Breast epithelium (tissue), 4 donors: ENCODE results near the gene CERS1. TPM values are rescaled to one million over a fixed set of nuclear protein-coding genes. Genes with fewer than 3 reads are reported as not detected.
A peak's percentile ranks its signal among the peaks of the same experiment; 100 is the strongest.

ENCODE experiments used
- DNase-seq, 2 donors: peaks; one replicate each; pipeline ENCODE4 v3.0.0-alpha.2; 2019; ENCODE audit warnings: low spot score in 2 of 2
- H3K27ac ChIP-seq, 2 donors: fragments of 200-600 bp; sonication (generic) in 1 of 2; one replicate each; pipeline ENCODE4 v1.5.1; 2016 to 2019; ENCODE audit warnings: mild to moderate bottlenecking in 1 of 2
- H3K27me3 ChIP-seq, 2 donors: fragments of 200-600 bp; sonication (generic) in 1 of 2; one replicate each; pipeline versions ENCODE4 v1.5.1 to v1.6.0; 2017 to 2019; ENCODE audit warnings: control low read depth in 1 of 2, mild to moderate bottlenecking in 1 of 2
- H3K36me3 ChIP-seq: fragments of 200-600 bp; one replicate; pipeline ENCODE4 v1.5.1; 2019
- H3K4me1 ChIP-seq, 2 donors: fragments of 200-600 bp; sonication (generic); one replicate each; pipeline ENCODE4 v1.5.1; 2016 to 2019; ENCODE audit warnings: control low read depth in 1 of 2
- H3K4me3 ChIP-seq, 3 donors: fragments of 200-600 bp; sonication (generic); 1 replicate in 2 of 3; 2 replicates in 1 of 3; pipeline ENCODE4 v1.5.1; 2016 to 2019; ENCODE audit warnings: mild to moderate bottlenecking in 3 of 3, moderate library complexity in 2 of 3
- H3K9me3 ChIP-seq, 2 donors: fragments of 200-600 bp; sonication (generic) in 1 of 2; one replicate each; pipeline ENCODE4 v1.5.1; 2016 to 2019; ENCODE audit warnings: control low read depth in 1 of 2
- POLR2A ChIP-seq: fragments of 450-650 bp; IDR thresholded peaks from one replicate; pipeline ENCODE4 v1.6.1; 2016; ENCODE audit warnings: antibody characterized with exemption, mild to moderate bottlenecking, moderate library complexity
- POLR2AphosphoS5 ChIP-seq, 3 donors: sonication (generic); formaldehyde crosslinking; IDR thresholded peaks; one replicate each; pipeline ENCODE4 v1.6.1; 2017; ENCODE audit warnings: antibody characterized with exemption in 3 of 3
- intact Hi-C: fragments of 100-400 bp; cut with DNase I; formaldehyde crosslinking; loops from one replicate; pipeline ENCODE4 v1.15.1; 2023; ENCODE audit warnings: low total_unique reads
- total RNA-seq, 3 donors: library from RNA; depleted of rRNA; stranded (reverse); fragments of >200 nt; gene quantifications; one replicate each; pipeline ENCODE4 v1.1.0, GENCODE V29; 2016
- TF ChIP-seq, protein P1 (sequence below), 3 donors: fragments of 450-650 bp; IDR thresholded peaks; one replicate each; pipeline ENCODE4 v1.5.1; 2016 to 2017; ENCODE audit warnings: antibody characterized with exemption in 3 of 3, mild to moderate bottlenecking in 3 of 3, moderate library complexity in 3 of 3

Gene CERS1
- total RNA-seq, 3 donors from 2014 or later, result 0.29 to 0.66 TPM; not detected in 1

GRCh38 chr19:18867199-18867598, 28.8 kb downstream of the CERS1 start:
- no peak for DNase-seq
- Histone ChIP-seq H3K9me3 (no peaks in the 10 kb centered on the region), H3K4me1 (no peaks in the 10 kb centered on the region), H3K36me3 (peaks cover 14% of the 10 kb centered on the region), H3K27ac (no peak overlapping the region), H3K27me3 (no peaks in the 10 kb centered on the region), H3K4me3 (no peak overlapping the region)
- intact Hi-C loops, result loop anchor here (10.0 kb wide), 1 partner anchor 272 kb away; no protein-coding TSS in a partner anchor
- no peak for TF ChIP-seq POLR2A

GRCh38 chr19:18866800-18867123, 29.2 kb downstream of the CERS1 start:
- H3K4me1 ChIP-seq, result no peaks in the 10 kb centered on the region
- H3K36me3 ChIP-seq, result peaks cover 14% of the 10 kb centered on the region
- TF ChIP-seq POLR2AphosphoS5 (IDR thresholded peaks at IDR 0.05) (no peak), POLR2A (no peak)
- TF ChIP-seq, protein P1, sequence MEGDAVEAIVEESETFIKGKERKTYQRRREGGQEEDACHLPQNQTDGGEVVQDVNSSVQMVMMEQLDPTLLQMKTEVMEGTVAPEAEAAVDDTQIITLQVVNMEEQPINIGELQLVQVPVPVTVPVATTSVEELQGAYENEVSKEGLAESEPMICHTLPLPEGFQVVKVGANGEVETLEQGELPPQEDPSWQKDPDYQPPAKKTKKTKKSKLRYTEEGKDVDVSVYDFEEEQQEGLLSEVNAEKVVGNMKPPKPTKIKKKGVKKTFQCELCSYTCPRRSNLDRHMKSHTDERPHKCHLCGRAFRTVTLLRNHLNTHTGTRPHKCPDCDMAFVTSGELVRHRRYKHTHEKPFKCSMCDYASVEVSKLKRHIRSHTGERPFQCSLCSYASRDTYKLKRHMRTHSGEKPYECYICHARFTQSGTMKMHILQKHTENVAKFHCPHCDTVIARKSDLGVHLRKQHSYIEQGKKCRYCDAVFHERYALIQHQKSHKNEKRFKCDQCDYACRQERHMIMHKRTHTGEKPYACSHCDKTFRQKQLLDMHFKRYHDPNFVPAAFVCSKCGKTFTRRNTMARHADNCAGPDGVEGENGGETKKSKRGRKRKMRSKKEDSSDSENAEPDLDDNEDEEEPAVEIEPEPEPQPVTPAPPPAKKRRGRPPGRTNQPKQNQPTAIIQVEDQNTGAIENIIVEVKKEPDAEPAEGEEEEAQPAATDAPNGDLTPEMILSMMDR (IDR thresholded peaks at IDR 0.05), result no peak
- no peaks in the 10 kb centered on the region for H3K9me3 ChIP-seq
- intact Hi-C loops, result loop anchor here (10.0 kb wide), 1 partner anchor 272 kb away; no protein-coding TSS in a partner anchor
- DNase-seq, result no peak
- H3K27ac ChIP-seq, result no peak overlapping the region
- no peaks in the 10 kb centered on the region for H3K27me3 ChIP-seq
- H3K4me3 ChIP-seq, result no peak overlapping the region

DNA sequence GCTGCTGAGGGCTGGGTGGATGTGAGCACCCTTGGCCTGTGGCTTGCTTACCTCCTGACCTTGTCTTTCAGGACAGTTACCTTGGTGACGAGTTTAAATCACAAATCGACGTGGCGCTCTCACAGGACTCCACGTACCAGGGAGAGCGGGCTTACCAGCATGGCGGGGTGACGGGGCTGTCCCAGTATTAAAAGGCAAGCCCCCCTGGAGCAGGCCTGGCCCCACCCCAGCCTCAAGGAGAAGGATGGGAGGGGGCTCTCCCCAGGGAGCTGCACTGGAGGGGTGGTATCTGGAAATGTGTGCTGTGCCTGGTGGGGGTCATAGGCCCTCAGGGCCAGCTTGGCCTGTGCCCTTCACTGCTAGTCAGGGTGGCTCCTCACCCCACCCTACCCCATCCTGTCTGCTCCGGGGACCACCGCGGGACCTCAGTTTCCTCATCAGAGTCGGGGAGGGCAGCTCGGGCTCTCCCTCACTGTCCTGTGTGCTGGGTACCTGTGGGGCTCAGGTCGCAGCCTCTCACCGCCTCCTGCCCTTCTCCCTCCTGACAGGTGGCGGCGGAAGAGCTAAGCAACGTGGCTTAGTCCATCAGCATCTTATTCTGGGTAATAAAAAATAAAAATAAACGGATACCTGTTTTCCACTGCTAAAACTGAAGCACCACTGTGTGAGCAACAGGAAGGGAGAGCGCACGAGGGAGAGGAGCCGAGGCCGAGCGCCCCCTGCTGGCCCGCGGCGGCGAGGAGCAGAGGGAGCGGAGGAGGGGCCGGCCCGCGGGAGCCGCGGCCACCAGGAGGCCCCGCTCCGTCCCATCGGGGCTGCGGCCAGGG, 29.8 kb downstream of the CERS1 start:
- no peak overlapping the region for H3K4me3 ChIP-seq
- no peaks in the 10 kb centered on the region for H3K4me1 ChIP-seq
- H3K36me3 ChIP-seq, result peaks cover 14% of the 10 kb centered on the region
- TF ChIP-seq, protein P1 (IDR thresholded peaks at IDR 0.05), result peak; percentile 60 to 90 (median 78)
- TF ChIP-seq POLR2A (no peak), POLR2AphosphoS5 (IDR thresholded peaks at IDR 0.05) (peak in 1 of 3 donors; percentile 13)
- H3K27me3 ChIP-seq, result no peaks in the 10 kb centered on the region
- intact Hi-C loops, result loop anchor here (10.0 kb wide), 1 partner anchor 271 kb away; no protein-coding TSS in a partner anchor
- no peak for DNase-seq
- peak overlapping the region in 1 of 2 donors; percentile 7 for H3K27ac ChIP-seq
- H3K9me3 ChIP-seq, result no peaks in the 10 kb centered on the region

DNA sequence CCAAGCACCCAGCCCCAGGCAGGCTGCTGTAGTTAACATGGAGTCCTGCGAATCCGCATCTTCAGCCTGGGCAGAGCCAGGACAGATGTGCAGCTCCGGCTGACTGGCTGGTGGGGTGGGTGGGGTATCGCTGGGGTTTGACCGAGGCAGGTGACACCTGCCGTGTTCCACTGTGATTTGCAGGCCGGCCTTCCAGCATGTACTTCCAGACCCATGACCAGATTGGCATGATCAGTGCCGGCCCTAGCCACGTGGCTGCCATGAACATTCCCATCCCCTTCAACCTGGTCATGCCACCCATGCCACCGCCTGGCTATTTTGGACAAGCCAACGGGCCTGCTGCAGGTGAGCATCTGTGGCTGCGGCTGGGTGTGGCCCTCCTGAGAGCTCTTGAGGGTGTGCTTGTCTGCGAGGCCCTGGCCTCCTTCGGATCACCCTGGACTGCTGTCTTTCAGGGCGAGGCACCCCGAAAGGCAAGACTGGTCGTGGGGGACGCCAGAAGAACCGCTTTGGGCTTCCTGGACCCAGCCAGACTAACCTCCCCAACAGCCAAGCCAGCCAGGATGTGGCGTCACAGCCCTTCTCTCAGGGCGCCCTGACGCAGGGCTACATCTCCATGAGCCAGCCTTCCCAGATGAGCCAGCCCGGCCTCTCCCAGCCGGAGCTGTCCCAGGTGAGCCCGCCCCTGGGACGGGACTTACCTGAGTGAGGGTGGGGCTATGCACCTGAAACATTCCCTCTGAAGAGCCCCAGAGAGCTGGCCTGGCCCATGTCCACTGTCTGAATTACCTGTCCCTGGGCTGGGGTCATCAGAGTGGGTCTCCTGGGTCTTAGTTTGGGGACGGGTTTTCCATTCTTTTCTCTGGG, 30.6 kb downstream of the CERS1 start:
- no peak for DNase-seq
- TF ChIP-seq, protein P1 (IDR thresholded peaks at IDR 0.05), result no peak
- TF ChIP-seq POLR2A, result no peak
- TF ChIP-seq POLR2AphosphoS5 (IDR thresholded peaks at IDR 0.05), result no peak
- H3K4me3 ChIP-seq, result no peak overlapping the region
- H3K4me1 ChIP-seq, result no peaks in the 10 kb centered on the region
- intact Hi-C loops, result loop anchor here (10.0 kb wide), 1 partner anchor 271 kb away; no protein-coding TSS in a partner anchor
- H3K27me3 ChIP-seq, result no peaks in the 10 kb centered on the region
- H3K36me3 ChIP-seq, result peaks cover 21% of the 10 kb centered on the region
- no peaks in the 10 kb centered on the region for H3K9me3 ChIP-seq
- H3K27ac ChIP-seq, result peak overlapping the region in 1 of 2 donors; percentile 7

DNA sequence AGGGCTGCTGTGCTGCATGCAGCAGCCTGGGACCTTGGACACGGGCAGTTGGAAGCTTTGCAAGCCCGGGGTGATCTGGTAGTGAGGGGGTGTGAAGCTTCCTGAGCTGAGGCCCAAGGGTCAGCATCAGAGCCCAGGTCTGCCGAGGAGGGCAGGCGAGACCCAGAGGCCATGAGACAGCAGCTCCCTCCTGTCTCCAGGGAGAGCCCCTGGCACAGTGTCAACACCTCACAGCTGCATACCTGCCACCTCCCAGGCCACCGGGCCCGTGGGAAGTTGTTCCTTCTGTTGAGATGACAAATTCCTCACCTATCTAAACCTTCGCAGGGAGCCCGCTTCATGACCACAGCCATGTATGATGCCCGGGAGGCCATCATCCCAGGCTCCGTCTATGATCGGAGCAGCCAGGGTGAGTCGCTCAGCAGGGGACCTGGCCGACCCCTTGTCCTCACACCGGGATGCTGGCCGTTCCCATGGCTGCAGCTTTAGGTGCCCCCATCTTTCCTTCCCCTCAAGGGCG, 32.1 kb downstream of the CERS1 start:
- no peaks in the 10 kb centered on the region for H3K27me3 ChIP-seq
- H3K4me3 ChIP-seq, result no peak overlapping the region
- peaks cover 23% of the 10 kb centered on the region for H3K36me3 ChIP-seq
- H3K9me3 ChIP-seq, result no peaks in the 10 kb centered on the region
- H3K27ac ChIP-seq, result no peak overlapping the region
- intact Hi-C loops, result loop anchor here (10.0 kb wide), 1 partner anchor 269 kb away; no protein-coding TSS in a partner anchor
- TF ChIP-seq POLR2A (no peak), POLR2AphosphoS5 (IDR thresholded peaks at IDR 0.05) (no peak)
- TF ChIP-seq, protein P1 (IDR thresholded peaks at IDR 0.05), result no peak
- H3K4me1 ChIP-seq, result no peaks in the 10 kb centered on the region
- DNase-seq, result no peak
